ENCODE measurements around the gene ALB.

DNA sequence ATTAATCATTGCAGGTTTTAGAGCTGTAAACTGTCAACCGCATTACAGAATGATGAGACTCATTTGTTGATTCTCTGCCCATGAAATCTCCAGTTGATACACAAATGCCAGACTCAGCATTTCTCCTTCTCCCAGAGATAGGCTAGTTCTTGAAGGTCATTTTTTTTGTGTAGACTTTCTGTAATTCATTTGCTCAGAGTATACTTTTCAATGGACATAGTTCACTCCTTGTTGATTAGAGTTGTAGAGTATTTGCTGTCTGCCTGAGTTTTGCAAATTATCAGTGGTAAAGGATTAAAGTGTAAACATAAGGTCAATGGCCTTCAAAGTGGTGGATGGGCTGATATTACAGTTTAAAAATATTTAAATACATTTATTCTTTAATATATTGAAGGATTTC, 15.2 kb upstream of the ALB start:
- TF ChIP-seq, protein P1, sequence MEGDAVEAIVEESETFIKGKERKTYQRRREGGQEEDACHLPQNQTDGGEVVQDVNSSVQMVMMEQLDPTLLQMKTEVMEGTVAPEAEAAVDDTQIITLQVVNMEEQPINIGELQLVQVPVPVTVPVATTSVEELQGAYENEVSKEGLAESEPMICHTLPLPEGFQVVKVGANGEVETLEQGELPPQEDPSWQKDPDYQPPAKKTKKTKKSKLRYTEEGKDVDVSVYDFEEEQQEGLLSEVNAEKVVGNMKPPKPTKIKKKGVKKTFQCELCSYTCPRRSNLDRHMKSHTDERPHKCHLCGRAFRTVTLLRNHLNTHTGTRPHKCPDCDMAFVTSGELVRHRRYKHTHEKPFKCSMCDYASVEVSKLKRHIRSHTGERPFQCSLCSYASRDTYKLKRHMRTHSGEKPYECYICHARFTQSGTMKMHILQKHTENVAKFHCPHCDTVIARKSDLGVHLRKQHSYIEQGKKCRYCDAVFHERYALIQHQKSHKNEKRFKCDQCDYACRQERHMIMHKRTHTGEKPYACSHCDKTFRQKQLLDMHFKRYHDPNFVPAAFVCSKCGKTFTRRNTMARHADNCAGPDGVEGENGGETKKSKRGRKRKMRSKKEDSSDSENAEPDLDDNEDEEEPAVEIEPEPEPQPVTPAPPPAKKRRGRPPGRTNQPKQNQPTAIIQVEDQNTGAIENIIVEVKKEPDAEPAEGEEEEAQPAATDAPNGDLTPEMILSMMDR (IDR thresholded peaks at IDR 0.05): no peak
- no peak for TF ChIP-seq POLR2A (IDR thresholded peaks at IDR 0.05)

All from thyroid gland (tissue), 4 donors.